NB4 (cell line): Measurements from ENCODE around the gene RTN4.

Experiments used
- CTCF ChIP-seq: IDR thresholded peaks from one replicate; pipeline ENCODE4 v1.5.1; 2012; ENCODE audit warnings: low read depth, low read length
- POLR2A ChIP-seq: IDR thresholded peaks from 2 replicates; pipeline ENCODE4 v1.6.1; 2011; ENCODE audit warnings: mild to moderate bottlenecking; ENCODE audit not compliant: insufficient read length; ENCODE audit errors: extremely low read depth

GRCh38 chr2:55052129-55053061, 2.1 kb upstream of the RTN4 start:
- TF ChIP-seq CTCF (no peak), POLR2A (no peak)
